Stimulated activated CD8-positive, alpha-beta memory T cell treated with anti-CD3 and anti-CD28 coated beads, Interleukin-15, amount 100 ng/mL, for 24 hours (primary cell): ENCODE measurements around the gene PPFIBP1.
"Not testable (repeated sequence)": the region's sequence is repeated elsewhere in the genome, so short reads cannot be mapped to it uniquely, and the experiment has no call there.

Source experiments
- DNase-seq: peaks from one replicate; pipeline ENCODE4 v3.0.0-alpha.2; 2020; ENCODE audit warnings: low read depth

Gene PPFIBP1

DNA sequence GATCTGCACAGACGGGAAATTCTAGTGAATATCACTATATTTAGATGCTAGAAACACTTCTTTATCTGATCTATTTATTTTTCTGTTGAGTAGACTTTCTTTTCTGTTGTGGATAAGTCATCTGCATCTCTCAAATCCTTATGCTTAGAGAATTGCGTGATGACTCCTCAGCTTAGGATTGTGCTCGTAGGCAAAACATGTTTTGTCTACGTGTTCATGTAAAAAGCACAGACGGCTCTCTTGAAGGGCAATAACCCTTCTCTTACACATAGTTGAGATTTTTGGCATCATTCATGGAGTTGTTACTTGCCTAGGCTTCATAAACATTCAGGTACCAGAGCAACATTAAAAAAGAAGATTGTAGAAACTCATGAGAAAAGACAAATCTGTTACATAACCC, 18.6 kb downstream of the PPFIBP1 start:
- no peak for DNase-seq

DNA sequence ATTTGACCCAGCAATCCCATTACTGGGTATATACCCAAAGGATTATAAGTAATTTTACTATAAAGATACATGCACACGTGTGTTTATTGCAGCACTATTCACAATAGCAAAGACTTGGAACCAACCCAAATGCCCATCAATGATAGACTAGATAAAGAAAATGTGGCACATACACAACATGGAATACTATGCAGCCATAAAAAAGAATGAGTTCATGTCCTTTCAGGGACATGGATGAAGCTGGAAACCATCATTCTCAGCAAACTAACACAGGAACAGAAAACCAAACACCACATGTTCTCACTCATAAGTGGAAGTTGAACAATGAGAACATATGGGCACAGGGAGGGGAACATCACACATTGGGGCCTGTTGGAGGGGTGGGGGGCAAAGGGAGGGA, 20.9 kb downstream of the PPFIBP1 start:
- DNase-seq = not testable (repeated sequence)

DNA sequence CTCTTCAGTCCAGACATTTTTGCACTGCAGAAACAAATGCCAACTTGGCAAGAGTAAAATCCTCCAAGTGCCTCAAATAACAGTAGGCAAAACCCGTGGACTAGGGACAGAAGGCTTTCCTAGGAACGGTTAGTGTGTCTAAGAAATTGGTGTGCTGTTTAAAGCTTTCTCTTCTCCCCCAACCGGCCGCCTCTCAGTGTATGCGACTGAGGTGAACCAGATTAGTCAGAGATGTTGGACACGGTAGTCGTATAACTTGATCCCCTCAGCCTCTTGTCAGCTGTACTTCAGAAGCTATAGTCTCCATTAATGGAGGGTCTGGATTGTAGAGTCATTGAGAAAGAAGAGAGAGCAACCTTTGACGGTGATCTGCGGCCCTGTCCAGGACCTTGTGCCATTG, 21.7 kb downstream of the PPFIBP1 start:
- DNase-seq = no peak

DNA sequence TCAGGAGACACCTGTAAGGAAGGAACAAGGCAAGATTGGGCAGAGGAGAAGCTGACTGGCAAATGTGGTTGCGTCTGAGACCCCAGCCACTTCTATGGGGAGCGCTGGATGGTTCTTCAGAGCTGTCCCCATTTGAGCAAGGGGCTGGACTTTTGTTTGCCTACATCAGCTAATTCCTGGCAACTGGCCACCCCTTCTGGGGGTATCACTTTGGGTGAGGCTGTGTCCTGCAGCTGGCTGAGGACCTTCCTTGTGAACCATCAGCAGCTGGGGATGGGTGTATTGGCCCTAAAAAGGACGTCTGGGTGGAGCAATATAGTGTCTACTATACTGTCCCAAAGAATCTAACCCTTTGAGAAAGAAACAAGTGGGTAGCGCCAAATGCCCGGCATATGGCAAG, 23.6 kb downstream of the PPFIBP1 start:
- DNase-seq = no peak

DNA sequence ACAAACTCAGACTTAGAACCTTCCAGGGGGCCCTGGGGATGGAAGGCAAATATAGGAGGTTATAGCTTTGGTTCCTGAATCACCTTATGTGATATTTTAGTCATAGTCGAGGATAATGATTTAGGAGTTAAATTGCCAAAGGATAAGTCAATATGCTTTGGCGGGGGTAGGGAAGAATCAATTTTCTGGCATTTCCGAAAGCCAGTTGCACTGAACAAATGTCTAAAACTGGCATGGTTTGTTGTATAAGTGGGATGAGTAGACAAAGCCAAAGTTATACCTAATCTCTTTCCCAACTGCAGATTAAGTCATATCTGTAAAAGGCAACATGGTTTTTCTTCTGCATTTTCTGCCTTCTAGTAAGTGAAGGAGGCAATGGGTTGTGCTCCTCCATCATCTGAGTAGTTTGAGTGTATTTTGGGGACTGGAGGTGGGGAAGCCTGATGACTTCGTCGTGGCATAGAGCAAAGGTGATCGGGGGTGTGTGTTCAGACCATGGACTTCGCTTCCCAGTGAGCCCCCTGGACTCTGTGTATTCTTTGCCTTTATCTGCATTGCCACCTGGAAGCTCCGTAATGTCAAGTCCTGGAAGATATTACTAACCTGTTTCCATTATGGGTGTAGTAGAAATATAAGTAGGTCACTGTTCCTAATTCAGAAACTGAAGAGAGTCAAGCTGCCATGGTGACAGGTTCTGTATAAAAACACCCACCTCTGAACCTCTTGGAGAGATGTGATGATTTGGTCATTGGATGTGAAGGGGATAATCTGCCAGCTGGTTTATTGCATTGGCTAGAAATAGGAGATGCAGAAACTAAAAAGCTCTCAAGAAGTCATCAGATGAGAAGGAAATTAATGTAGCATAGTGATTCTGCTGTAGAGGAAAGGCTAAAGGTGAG, 24.5 kb downstream of the PPFIBP1 start:
- DNase-seq = no peak

DNA sequence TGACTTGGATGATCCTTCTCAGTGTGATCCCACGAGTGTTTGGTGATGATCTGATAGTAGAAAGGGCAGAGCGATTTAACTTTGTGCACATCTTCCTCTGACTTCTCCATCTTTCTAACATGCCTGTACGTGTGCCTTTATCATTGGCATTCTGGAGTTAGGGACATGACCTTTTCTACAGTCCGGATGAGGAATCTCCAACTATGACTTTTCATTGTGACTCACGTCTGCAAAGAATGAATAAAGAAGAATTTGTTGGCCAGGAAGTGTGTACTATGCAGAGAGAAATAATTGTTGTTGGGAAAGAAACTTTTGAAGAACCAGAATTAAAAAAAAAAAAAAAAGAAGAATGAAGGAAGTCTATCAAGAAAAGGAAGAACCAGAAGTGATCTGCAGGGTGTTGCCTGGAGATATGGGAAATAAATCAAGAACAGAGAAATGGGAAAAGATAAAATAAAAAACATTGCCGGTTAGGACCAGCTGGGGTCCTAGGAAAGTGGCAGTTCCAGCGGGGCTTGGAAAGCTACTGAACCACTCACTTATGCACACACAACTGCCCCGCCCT, 25.3 kb downstream of the PPFIBP1 start:
- DNase-seq = no peak

DNA sequence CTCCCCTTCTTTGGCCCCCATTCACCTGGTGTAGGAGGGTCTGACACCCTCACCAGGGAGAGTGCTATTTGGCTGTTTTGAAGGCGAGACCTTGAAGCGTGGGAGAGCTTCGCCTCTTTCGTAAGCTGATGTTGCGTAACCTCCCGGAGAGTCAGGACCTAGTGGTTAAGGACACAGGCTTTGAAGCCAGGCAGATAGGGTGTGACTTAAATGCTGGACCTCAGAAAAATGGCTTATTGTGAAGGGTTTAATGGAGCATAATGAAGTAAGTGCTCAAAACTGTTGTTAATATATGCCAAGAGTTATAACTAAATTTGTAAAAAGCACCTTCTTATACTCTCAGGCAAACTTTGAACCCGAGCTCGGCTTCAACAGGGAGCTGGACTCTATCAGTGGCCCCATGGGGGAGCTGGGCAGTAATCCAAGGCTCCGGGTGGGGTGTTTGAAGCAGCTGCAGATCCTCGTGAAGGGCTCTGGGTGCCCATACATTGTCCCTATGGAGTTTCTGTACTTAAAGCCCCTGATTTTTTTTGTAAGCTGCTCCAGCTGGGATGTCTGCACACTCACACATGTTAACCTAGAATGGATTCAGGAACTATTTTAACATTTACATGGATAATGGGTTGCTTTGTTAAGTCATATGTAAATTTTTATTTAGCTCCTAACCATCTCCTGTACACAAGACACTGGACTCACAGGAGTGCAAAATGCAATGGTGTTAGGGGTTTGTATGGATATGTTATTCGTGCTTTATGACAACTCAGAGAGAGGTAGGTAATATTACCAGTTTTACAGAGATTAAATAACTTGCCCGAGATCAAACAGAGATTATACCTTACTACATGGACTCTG, 26.0 kb downstream of the PPFIBP1 start:
- no peak for DNase-seq

DNA sequence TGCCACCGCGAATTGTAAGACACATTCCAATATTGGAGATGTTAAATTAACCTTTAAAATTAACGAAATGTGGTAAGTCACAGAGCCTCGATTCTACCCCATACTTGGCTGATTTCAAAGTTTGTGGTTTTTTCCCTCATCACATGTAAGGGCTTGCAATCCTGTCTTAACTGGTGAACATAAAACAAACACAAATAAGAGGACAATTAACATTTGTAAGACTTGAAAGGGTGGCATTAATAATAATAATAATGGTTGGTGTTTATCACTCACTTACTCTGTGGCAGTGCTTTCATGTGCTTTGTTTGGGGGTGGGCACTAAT, 26.6 kb downstream of the PPFIBP1 start:
- DNase-seq = no peak

DNA sequence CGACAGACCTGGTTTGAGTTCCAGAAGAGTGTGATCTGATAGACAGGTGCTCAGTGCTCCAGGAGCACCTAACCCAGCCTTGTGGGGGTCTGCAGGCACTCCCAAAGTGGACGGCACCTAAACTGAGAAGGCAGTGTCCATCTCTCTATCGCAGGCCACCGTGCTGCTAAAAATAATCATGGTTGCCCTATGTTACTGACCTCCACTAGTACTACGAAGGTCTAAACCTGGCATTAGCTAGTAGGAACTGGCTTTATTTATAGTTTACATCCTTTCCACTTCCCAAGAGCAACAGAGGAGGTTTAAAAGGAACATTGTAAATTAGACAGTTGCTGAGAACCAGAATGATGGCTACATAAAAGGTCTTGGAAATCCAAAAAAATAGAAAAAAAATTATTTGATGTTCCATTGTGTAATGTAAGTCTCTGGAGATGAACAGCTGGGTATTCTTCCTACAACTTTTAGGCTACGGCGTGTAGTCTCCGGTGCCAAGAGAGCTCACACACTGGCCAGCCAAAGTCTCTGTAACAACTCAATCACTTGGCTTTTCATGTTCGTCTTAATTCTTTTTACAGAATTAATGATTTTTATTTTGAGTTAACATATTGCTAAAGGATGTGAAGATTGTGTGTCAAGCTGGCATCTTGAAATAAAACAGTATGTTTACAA, 27.3 kb downstream of the PPFIBP1 start:
- DNase-seq = no peak

DNA sequence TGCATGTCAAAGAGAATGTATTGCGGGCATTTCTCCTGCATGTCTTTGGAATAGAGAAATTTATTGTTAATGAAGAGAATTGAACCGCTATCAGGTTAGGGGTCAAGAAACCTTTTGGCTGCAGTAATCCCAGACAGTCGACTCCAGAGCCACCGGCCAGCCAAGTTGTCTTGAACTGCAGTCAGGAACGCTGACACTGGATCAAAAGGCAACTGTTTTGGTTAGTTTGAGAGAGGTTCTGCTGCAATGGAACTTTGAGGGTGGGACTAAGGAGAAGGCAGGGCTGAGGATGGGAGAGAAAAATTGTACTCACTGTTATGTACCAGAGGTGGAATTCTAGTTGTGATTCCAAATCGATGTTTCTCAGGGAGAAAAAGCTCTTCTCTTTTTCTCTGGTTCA, 28.2 kb downstream of the PPFIBP1 start:
- no peak for DNase-seq

DNA sequence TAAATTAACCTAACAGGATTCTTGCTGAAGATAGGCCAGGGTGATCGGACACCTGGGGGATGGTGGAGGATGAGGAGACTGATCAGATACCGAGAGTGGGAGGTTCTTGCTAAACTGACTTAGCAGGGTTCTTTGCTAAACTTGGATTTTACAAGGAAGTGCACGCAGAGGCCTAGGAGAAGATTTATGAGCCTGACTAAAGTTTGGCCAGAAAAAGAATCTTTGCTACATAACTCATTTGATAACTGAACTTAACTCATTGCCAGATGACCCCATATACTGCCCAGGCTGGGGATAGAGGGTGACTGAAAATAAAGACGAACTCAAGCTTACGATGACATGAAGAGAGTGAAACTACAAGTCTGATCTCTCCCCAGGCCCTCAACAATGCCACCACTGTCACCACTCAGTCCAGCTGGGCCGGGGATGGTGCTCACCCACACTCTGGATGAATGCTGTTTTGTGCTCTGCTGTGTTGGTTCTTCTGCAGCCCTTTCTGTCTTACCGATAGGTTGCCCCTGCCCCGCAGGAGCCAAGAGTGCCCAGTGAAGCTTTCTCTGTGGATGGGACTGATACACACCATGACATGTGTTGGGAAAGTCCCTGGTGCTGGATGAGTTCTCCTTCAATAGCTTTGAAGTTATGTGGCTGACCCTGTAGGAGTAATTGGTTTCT, 29.0 kb downstream of the PPFIBP1 start:
- no peak for DNase-seq

DNA sequence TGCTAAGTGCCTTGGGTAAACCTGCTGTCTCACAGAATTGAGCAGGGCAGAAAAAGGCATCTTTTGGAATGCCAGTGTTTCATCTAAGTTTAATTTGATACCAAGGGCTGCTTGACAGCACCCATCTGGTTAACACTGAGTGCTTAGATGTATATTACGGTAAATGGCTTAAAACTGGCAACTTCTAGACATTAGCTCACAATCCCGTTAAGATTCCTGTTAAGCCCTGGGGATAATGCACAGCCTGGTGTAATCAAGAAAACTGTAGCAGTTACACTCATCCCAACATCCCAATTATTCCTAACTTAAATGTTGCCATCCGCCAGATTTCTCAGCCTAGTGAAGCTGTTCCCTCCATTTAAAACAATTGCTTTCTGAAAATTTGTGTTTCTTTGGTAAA, 29.9 kb downstream of the PPFIBP1 start:
- no peak for DNase-seq

DNA sequence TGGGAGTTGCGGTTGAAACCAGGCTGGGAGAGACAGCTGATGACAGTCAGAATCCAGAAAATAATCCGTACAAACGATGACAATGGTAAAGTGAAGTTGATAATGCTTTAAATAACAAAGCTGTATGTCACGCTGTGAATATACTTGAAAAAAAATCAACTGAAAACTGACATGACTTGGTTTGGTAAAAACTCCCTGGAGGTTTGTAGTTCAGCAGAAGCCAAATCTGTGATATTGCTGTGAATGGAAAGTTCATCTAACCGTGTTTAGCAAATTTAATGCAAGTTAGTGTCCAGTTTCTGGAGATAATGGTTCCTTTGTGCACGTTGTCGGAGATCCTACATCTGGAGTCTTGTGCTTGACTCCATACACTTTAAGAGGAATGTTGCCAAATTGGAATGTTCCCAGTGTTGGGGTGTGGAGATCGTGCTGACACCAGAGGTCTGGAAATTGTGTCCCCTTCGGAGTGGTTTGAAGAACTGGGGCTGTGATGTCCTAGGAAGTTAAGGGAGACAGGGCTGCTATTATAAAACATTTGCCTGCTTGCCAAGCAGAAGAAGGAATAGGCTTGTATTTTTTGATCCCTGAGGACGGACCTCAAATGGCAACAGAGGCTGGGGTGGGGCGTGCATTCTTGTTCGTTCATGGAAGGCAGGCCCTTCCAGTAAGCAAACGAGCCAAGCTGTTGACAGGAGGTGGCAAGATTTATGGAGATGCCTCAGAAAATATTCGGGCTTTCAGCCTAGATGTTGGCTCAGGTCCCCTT, 30.6 kb downstream of the PPFIBP1 start:
- DNase-seq = no peak

DNA sequence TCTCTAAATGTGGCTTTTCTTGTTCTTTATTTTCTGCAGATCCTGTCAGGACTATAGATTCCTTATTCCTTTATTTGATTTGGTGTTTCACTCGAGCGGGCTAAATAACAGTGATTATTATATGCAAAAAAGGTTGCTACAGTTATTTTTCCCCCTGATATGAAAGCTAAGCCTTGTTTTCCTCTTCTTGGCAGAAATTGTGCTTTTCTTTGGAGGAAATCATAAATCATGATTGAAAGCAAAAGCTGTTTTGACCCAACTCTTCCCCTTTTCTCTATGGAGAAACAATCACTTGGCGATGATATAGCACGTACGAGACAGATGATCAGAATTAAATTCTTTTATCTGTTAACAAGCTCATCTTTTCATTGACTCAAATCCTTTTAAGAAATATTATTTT, 31.4 kb downstream of the PPFIBP1 start:
- no peak for DNase-seq

DNA sequence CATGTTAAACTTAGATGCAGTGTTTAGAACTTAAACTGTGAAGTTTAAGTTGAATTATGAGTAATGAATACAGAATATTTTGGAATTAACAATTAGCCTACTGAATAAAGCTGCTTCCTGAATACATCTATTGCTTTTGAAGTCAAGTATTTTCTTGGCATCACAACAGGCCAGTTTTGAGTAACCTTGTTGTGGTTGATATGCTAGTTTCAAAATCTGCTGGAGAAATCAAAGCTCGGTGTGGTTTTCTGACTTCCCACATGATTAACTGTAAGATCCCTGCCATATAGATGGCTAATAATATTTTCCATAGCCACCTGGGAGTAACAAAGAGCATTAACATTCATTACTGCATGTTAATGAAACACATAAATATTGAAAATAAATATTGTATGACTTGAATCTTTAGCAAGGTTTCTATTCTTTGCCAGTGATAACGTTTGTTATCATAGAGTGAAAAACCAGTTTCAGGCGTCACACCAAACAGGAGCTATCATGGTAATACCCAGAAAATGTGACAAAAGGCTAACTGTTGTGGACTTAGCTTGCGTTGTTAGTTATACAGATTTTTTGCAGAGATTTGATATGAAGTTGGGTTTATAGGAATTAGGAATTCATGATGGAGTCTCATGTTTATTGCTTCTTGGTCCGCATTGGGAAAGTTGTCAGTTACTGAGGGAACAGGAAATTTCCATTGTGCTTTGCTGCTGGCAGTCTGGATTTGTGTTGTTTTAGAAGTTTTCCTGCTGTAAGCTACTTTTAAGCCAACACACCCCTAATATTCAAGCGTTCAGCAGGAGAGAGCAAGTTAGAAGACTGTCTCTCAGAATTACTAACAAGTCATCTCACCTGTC, 32.1 kb downstream of the PPFIBP1 start:
- no peak for DNase-seq

DNA sequence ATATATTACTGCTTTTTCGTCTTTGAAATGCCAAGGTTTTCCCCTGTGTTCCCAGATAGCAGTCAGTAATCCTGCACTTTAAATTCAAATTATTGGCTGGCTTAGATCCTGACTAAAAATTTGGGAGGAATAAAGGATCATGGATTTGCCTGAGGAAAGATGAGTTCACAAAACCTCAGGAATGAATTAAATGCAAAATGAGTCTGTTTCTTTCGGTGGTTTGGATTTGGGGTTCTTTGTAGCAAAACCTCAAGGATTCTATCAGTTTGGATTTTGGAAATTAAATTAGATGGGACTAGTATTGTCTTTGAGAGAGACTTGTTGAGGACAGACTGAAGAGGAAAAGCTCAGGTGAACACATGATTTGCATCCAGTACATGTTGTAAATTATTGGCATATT, 36.1 kb downstream of the PPFIBP1 start:
- no peak for DNase-seq

DNA sequence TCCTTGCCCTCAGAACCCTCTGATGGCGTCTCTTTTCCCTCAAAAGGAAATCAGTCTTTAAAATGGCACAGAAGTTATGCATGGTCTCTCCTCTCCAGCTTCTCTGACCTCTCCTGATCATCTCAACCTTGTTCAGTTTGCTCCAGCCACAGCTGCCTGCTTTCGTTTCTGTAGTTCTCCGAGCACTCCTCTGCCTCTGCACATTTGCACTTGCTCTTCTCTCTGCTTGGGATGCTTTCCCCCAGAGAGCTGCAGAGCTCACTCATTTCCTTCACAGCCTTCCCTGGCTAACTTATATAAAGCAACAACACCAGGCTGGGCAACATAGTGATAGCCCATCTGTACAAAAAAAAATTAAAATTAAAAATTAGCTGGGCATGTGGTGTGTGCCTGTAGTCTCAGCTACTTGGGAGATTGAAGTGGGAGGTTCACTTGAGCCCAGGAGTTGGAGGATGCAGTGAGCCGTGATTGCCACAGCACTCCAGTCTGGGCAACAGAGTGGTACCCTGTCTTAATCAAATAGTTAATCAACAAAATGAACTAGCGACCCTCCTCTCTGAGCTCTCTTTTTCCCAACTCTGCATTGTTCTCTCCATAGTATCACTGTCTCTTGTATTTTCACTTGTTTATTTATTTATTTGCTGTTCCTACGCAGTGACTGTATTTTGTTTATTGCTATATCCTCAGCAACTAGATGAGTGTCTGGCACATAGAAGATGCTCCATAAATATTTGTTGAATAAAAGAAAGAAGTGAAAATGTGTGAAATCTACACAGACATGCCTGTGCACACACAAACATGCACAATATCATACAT, 37.7 kb downstream of the PPFIBP1 start:
- no peak for DNase-seq

DNA sequence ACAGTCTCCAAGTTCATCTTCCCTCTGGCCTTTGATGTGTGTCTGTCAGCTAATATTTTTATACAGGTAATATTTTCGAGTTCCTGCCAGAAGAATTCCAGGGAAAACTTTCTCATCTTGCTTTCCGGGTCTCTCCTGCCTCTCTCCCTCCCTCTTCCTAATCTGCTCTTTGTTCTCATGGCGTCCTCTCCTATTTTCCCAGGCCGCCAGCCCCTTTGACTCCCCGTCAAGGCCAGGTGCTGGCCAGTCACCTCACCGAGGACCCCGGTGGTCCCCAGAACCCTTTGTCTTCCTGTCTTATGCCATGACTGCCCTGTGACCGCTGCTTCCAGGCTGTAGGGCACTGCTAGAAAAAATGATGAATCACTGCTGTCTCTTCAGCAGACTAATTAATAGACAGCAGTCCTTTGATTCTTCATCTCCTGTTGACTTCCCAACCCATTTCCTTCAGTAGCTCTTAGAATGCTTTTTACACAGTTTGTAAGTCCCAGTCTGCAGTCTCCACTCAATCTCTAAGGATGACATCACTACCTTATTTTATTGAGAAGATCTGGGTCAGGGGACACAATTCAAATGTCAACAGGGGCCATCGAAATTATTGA, 40.7 kb downstream of the PPFIBP1 start:
- DNase-seq = no peak

DNA sequence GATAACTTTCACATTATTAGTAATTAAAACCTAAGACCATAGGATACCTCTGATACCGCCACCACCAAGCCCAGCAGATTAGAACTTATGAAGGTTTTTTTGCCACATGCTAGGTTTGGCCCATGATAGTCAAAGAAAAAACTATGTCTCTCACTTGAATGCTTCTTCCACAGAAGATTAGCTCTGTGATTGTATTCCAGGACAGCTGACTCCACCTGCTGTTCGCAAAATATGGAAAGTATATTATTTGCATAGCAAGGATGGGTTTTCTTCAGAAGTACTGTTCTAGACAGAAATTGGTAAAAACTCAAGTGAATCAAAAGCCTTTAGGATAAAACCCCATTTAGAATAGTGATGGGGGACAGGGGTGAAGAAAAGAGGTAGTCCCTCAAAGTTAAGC, 42.2 kb downstream of the PPFIBP1 start:
- no peak for DNase-seq
